ENCODE results near the gene MGMT. TPM values are rescaled to one million over a fixed set of nuclear protein-coding genes. Genes with fewer than 3 reads are reported as not detected.

The MGMT gene
- total RNA-seq, 6 experiments from 2014 or later, result 8.9 to 18.0 (median 10.0) TPM

GRCh38 chr10:129472696-129473555, 5.9 kb downstream of the MGMT start:
- TF ChIP-seq, protein P1, sequence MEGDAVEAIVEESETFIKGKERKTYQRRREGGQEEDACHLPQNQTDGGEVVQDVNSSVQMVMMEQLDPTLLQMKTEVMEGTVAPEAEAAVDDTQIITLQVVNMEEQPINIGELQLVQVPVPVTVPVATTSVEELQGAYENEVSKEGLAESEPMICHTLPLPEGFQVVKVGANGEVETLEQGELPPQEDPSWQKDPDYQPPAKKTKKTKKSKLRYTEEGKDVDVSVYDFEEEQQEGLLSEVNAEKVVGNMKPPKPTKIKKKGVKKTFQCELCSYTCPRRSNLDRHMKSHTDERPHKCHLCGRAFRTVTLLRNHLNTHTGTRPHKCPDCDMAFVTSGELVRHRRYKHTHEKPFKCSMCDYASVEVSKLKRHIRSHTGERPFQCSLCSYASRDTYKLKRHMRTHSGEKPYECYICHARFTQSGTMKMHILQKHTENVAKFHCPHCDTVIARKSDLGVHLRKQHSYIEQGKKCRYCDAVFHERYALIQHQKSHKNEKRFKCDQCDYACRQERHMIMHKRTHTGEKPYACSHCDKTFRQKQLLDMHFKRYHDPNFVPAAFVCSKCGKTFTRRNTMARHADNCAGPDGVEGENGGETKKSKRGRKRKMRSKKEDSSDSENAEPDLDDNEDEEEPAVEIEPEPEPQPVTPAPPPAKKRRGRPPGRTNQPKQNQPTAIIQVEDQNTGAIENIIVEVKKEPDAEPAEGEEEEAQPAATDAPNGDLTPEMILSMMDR (IDR thresholded peaks at IDR 0.05), result no peak
- H3K9me3 Mint-ChIP-seq, result no peaks in the 10 kb centered on the region; the same call in 1 of the 2 replicates
- DNase-seq, result no peak
- H3K4me1 Mint-ChIP-seq (ENCODE audit: low read depth), result peaks cover 14% of the 10 kb centered on the region; the same call in 1 of the 2 replicates
- no peak overlapping the region for H3K27ac Mint-ChIP-seq
- peaks cover 12% of the 10 kb centered on the region for H3K36me3 Mint-ChIP-seq (ENCODE audit: low read depth)
- no peaks in the 10 kb centered on the region for H3K27me3 Mint-ChIP-seq (ENCODE audit: insufficient read depth)
- H3K4me3 Mint-ChIP-seq, result no peak overlapping the region

GRCh38 chr10:129474642-129475041, 7.6 kb downstream of the MGMT start:
- Mint-ChIP-seq H3K27me3 (ENCODE audit: insufficient read depth) (no peaks in the 10 kb centered on the region), H3K9me3 (no peaks in the 10 kb centered on the region; the same call in 1 of the 2 replicates), H3K36me3 (ENCODE audit: low read depth) (peaks cover 12% of the 10 kb centered on the region), H3K4me3 (no peak overlapping the region), H3K4me1 (ENCODE audit: low read depth) (peaks cover 12% of the 10 kb centered on the region; the same call in 1 of the 2 replicates), H3K27ac (no peak overlapping the region)
- no peak for DNase-seq
- TF ChIP-seq, protein P1 (IDR thresholded peaks at IDR 0.05), result no peak

DNA sequence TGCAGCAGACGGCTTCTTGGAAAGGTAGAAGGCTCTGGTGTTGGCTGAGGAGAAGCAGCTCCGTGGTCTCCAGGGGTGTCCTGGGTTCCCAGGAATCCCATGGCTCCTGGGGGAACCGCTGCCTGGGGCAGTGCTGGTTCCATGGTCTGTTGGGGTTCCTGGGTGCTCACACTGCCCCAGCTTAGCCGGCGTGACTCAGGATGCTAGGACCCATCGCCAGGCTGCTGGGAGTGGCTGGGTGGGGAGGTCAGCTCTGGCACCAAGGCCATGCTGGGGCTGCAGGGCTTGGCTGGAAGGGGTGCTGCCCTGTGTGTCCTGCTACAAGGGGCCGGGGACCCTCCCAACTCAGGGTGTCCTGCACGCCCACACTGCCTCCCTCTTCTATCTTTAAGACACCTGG, 9.4 kb downstream of the MGMT start:
- no peak overlapping the region for H3K27ac Mint-ChIP-seq
- H3K4me3 Mint-ChIP-seq, result no peak overlapping the region
- no peaks in the 10 kb centered on the region for H3K4me1 Mint-ChIP-seq (ENCODE audit: low read depth)
- H3K36me3 Mint-ChIP-seq (ENCODE audit: low read depth), result peaks cover 18% of the 10 kb centered on the region
- no peak for DNase-seq
- H3K9me3 Mint-ChIP-seq, result peaks cover 9% of the 10 kb centered on the region
- H3K27me3 Mint-ChIP-seq (ENCODE audit: insufficient read depth), result no peaks in the 10 kb centered on the region
- TF ChIP-seq, protein P1 (IDR thresholded peaks at IDR 0.05), result no peak

DNA sequence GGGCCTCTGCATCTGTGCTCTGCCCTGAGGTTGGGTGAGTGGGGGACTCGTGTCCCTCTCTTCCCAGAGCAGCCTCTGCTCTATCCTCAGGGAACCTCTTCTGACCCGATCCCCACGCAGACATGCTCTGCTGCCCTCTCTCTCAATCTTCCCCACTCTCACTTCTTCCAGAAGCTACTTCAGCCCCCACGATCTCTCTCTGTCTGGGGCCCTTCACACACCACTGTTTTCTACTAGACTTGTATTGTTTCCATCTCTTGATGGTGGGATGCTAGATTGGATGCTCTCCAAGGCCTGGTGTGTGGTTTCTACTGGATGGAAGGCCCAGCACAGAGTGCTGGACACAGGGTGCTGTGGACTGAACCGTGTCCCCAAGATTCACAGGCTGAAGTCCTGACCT, 10.0 kb downstream of the MGMT start:
- H3K4me3 Mint-ChIP-seq, result no peak overlapping the region
- H3K36me3 Mint-ChIP-seq (ENCODE audit: low read depth), result peaks cover 24% of the 10 kb centered on the region
- H3K27ac Mint-ChIP-seq, result no peak overlapping the region
- no peak for DNase-seq
- TF ChIP-seq, protein P1 (IDR thresholded peaks at IDR 0.05), result no peak
- H3K9me3 Mint-ChIP-seq, result peaks cover 16% of the 10 kb centered on the region
- H3K27me3 Mint-ChIP-seq (ENCODE audit: insufficient read depth), result no peaks in the 10 kb centered on the region
- no peaks in the 10 kb centered on the region for H3K4me1 Mint-ChIP-seq (ENCODE audit: low read depth)

DNA sequence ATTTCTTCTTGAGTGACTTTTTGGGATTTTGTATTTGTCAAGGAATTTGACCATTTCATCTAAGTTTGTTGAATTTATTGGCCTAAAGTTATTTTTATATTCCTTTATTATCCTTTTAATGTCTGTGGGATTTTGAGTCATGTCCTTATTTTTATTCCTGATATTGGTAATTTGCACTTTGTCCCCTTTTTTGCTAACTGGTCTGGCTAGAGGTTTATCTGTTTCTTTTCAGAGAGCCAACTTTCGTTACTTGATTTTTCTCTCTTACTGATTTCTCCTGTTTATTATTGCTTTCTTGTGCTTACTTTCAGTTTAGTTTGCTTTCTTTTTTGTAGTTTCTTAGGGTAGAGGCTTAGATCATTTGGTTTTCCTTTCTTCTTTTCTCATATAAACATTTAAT, 14.6 kb downstream of the MGMT start:
- DNase-seq, result no peak
- TF ChIP-seq, protein P1 (IDR thresholded peaks at IDR 0.05), result no peak
- no peaks in the 10 kb centered on the region for H3K27me3 Mint-ChIP-seq (ENCODE audit: insufficient read depth)
- H3K9me3 Mint-ChIP-seq, result peaks cover 45% of the 10 kb centered on the region
- H3K4me3 Mint-ChIP-seq, result no peak overlapping the region
- peaks cover 35% of the 10 kb centered on the region for H3K36me3 Mint-ChIP-seq (ENCODE audit: low read depth)
- H3K4me1 Mint-ChIP-seq (ENCODE audit: low read depth), result no peaks in the 10 kb centered on the region
- H3K27ac Mint-ChIP-seq, result no peak overlapping the region

Measured in HFFc6 (cell line).